ENCODE data around the gene SYNDIG1.

The SYNDIG1 gene

GRCh38 chr20:24649787-24650490, 180.5 kb downstream of the SYNDIG1 start:
- in situ Hi-C loops (cut with HindIII; ENCODE audit: low sequenced_read_pairs) = no loop called here

DNA sequence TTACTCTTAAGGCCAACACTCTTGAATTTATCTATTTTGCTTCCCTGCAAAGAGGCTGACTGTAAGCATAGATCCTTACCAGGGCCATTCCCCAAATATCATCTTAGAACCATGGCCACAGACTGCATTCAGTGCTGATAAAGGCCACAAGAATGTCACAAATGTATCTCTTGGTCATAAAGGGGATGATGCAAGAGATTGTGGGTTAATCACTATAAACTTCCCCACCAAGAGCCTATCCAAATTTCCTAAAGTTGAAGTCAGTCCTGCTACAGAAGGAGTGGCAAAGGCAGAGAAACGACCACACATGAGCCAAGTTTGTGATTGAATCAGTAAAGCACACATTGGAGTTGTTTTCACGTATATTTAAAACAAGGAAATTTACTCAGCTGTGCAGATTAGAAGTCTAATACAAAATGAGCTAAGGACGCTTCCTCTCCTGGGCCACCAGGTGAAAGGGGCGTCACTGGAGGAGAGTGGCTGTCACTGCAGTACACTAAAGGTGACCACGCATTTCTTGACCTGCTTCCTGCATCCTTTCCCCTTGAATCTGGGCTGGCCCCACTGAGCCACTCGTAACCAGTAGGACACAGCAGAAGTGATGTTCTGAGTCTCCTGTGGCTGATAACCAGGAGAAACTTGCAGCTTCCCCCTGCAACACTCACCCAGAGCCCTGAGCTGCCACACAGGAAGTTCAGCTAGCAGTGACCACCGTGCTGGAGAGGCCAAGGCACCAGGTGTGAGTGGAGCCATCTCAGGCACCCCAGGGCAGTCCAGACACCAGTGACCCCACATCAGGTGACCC, 181.9 kb downstream of the SYNDIG1 start:
- in situ Hi-C loops (cut with HindIII; ENCODE audit: low sequenced_read_pairs) = no loop called here

DNA sequence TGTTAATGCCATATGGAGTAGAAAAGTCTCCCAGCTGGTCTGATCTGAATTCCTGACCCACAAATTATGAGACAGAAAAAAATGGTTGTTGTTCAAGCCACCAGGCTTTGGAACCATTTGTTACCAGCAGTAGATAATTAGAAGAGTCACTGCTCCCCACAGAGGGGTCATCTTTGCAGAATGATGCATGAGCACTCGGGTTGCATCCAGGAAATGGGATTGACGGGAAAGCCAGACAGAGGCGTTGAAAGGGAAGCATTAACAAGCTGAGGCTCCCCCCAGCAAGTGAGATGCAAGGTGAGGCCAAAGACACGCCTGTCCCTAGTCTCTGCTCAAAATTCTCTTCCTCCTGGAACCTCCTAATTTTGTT, 182.5 kb downstream of the SYNDIG1 start:
- in situ Hi-C loops (cut with HindIII; ENCODE audit: low sequenced_read_pairs) = no loop called here

GRCh38 chr20:24653306-24653705, 183.9 kb downstream of the SYNDIG1 start:
- in situ Hi-C loops (cut with HindIII; ENCODE audit: low sequenced_read_pairs) = no loop called here

- in situ Hi-C loops (cut with HindIII; ENCODE audit: low sequenced_read_pairs) = no loop called here
Observed at GRCh38 chr20:24654425-24654824, 185.0 kb downstream of the SYNDIG1 start.

- in situ Hi-C loops (cut with HindIII; ENCODE audit: low sequenced_read_pairs) = no loop called here
Observed at GRCh38 chr20:24656391-24656790, 187.0 kb downstream of the SYNDIG1 start.

- in situ Hi-C loops (cut with HindIII; ENCODE audit: low sequenced_read_pairs) = no loop called here
Observed at GRCh38 chr20:24657196-24657595, 187.8 kb downstream of the SYNDIG1 start.

DNA sequence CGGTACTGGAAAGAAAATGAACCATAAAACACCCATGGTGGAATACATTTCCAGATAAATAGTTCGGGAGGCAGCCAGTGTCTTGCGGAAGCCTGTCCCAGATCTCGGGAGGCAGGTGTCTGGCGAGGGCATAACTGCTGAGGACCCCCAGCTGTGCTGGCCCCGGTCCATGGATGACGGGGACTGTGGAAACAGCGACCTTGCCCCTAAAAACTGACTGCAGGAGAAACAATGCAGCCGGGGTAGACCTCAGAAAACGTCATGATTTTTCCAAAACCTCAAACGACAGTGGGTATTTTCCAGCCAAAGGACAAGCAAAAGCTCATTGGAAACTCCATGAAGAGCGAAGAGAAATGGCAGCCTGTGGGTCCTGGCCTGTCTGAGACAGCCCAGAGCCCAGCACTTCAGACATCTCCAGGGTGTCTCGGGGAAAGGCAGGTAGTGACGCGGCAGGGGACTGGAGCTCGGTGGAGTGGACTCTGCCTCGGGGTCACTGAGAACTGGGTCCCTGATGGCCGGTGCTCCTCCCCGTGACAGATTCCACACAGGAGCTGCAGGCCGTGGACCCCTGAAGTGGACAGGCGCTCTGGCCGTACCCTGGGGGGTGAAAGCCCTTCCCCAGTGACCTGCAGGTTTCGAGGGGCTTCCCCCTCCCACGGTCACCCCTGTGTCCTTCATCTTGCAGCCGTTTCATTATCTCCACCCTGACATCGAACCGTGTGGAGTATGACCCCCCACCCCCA, 188.6 kb downstream of the SYNDIG1 start:
- in situ Hi-C loops (cut with HindIII; ENCODE audit: low sequenced_read_pairs) = no loop called here

DNA sequence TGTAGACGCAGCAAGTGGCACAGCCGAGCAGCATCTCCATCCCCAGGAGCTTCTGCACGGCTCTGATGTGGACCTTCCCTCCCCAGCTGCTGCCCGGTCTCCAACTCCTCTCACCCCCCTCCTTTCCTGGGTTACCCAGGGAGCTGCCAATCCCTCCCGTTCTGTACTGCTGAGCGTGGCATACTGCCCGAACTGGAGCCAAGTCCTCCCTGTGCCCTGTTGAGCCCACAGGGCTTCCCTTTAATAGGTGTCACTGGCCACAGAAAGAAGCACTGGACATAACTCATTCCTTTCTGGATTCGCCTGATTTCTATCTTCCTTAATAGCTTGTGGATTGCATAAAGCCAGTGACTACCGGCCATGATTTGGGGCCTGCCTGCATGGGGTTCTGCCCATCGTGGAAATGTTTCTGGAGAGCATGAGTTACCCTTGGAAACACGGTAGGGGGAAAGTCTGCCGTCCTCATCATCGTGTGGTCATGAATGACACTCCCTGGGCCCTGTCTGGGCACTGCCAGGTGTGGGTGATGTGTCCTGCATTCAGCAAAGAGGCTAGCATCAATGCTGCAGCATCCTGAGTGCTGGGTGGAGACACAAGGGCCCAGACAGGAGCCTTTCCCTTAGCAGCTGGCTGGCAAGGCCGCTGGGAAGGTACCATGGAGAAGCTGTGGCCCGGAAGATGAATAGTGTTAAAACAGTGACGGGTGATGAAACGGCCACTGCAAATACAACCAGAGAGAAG, 189.7 kb downstream of the SYNDIG1 start:
- in situ Hi-C loops (cut with HindIII; ENCODE audit: low sequenced_read_pairs) = no loop called here

- in situ Hi-C loops (cut with HindIII; ENCODE audit: low sequenced_read_pairs) = no loop called here
Observed at GRCh38 chr20:24659835-24660234, 190.4 kb downstream of the SYNDIG1 start.

DNA sequence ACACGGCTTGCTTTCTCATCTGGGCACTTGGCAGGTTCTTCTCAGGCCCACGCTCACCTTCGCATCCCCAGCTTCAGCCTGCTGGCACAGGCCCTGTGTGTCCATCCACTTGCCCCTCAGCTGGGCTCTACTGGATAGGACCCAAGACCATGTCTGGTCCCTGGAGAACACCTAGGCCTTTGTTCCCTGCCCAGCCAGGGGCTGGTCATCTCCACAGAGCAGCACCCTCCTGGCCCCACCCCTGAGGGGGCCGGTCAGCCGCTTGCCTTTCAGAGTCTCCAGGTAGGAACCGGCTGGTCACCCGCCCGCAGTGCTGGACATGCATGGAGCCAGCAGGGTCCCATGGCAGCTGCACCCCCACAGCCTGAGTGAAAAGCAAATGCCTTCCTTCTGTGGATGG, 191.2 kb downstream of the SYNDIG1 start:
- in situ Hi-C loops (cut with HindIII; ENCODE audit: low sequenced_read_pairs) = no loop called here

GRCh38 chr20:24661255-24661654, 191.8 kb downstream of the SYNDIG1 start:
- in situ Hi-C loops (cut with HindIII; ENCODE audit: low sequenced_read_pairs) = no loop called here

DNA sequence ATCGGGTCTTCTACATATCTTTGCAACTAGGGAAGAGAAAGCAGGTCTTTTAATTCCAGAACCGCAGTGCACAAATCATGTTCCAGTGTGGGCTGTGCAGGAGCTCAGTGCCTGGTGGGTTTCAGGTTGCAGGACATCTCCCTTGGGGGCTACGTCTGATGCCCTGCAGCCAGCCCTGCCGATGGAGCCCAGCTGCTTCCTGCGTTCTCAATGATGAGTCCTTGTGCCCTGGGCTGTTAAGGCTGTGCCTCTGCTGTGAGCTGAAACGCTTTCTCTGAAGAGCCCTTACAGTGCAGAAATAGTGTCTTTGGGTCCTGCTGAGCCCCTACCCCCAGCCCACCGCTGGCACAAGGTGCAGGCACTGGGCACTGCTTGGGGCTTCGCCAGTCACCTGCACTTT, 192.9 kb downstream of the SYNDIG1 start:
- in situ Hi-C loops (cut with HindIII; ENCODE audit: low sequenced_read_pairs) = no loop called here

DNA sequence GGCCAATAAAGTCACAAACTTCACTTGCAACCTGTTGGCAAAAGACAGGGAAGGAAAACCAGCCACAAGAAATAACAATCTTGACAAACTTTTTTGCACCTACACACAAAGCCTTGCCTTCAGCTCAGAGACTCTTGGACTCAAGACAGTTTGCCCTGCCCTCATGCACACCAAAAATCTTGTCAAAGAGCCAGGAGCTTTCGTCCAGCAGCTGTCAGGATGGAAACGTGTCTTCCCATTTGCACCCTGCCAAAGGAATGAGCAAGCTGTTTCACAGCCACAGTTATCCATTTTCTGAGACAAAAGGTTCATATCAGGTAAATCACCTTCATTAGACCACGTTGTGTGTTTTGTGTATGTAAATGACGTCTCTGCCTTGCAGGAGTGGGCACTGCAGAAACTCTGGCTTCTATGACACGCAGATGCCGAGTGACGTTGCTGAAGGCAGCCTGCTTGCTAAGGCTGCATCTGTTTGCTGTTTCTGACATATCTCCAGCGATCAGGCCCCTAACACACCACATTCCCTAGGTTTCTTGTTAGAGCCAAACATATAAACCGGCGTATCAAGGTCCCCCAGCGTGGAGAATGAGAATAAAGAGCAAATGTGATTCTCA, 193.4 kb downstream of the SYNDIG1 start:
- in situ Hi-C loops (cut with HindIII; ENCODE audit: low sequenced_read_pairs) = no loop called here

DNA sequence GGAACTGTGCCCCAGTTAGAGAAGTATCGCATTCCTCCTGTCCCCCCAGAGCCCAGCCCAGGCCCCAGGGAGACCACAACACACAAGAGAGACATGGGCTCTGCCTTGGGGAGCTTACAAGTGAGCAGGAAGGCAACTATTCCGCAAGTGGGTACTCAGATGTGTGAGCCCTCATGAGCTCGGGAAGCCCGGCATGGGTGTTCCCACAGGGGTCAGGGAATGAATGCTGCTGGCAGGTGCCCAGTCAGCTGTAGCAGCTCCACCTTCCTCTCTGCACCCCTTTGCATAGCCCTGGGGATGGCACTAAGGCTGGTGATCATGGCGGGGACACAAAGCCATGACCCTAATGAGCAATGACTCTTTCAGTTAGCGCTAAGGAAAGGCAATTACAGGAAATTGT, 194.1 kb downstream of the SYNDIG1 start:
- in situ Hi-C loops (cut with HindIII; ENCODE audit: low sequenced_read_pairs) = no loop called here

DNA sequence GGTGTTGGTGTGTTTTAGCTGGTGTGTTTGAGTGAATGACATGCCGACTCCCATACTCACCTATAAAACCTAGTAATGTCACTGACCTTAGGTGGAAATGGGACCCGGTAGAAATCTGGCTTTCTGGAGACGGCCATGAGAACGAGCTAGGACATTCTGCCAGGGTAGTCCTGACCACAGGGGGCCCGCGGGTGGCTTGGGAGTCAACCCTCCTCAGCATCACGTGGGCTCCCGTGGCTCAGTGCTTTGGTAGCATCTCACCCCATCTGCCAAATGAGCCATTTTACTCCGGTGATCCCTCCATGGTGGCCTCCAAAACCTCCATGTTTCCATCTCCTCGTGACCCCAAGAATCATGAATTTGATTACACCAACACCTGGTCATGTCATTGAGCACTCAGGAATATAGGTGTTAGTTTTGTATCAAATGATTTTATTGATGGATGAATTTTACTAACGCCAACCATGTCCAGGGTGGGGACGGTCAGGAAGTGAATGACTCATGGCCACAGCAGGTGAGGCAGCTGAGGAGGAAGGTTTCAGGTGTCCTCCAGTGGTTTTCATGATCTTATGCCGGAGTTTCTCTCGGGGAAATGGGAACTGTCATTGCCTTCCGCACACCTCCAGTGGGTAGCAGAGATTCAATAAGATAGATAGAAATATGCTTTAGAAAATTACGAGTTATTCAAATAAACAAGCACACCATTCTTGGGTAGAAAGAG, 195.0 kb downstream of the SYNDIG1 start:
- in situ Hi-C loops (cut with HindIII; ENCODE audit: low sequenced_read_pairs) = no loop called here

- in situ Hi-C loops (cut with HindIII; ENCODE audit: low sequenced_read_pairs) = no loop called here
Observed at GRCh38 chr20:24665196-24665595, 195.8 kb downstream of the SYNDIG1 start.

- in situ Hi-C loops (cut with HindIII; ENCODE audit: low sequenced_read_pairs) = no loop called here
Observed at GRCh38 chr20:24665741-24666191, 196.3 kb downstream of the SYNDIG1 start.

GRCh38 chr20:24667689-24668383, 198.4 kb downstream of the SYNDIG1 start:
- in situ Hi-C loops (cut with HindIII; ENCODE audit: low sequenced_read_pairs) = no loop called here

Data from endothelial cell of hepatic sinusoid (primary cell).